ENCODE data around the gene RELT. TPM values are rescaled to one million over a fixed set of nuclear protein-coding genes. Genes with fewer than 3 reads are reported as not detected.

RELT gene, protein sequence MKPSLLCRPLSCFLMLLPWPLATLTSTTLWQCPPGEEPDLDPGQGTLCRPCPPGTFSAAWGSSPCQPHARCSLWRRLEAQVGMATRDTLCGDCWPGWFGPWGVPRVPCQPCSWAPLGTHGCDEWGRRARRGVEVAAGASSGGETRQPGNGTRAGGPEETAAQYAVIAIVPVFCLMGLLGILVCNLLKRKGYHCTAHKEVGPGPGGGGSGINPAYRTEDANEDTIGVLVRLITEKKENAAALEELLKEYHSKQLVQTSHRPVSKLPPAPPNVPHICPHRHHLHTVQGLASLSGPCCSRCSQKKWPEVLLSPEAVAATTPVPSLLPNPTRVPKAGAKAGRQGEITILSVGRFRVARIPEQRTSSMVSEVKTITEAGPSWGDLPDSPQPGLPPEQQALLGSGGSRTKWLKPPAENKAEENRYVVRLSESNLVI
- total RNA-seq (2022), result 11.7 and 12.7 TPM in 2 replicates
- percentile 55 among the genes with signal in this experiment for Bru-seq, nascent RNA
- percentile 64 among the genes with signal in this experiment for BruChase-seq, experiment 1, labeled RNA remaining after a 2-hour chase
- percentile 60 among the genes with signal in this experiment for BruChase-seq, experiment 2, labeled RNA remaining after a 6-hour chase
- long read RNA-seq, transcript RELT-201 (11 exons, 3,535 nt), result major isoform, 7 of 17 reads
- long read RNA-seq, partial matches to known transcripts, result 0 of 17 reads
- long read RNA-seq, other reads (novel, unspliced or antisense), result 10 of 17 reads

DNA sequence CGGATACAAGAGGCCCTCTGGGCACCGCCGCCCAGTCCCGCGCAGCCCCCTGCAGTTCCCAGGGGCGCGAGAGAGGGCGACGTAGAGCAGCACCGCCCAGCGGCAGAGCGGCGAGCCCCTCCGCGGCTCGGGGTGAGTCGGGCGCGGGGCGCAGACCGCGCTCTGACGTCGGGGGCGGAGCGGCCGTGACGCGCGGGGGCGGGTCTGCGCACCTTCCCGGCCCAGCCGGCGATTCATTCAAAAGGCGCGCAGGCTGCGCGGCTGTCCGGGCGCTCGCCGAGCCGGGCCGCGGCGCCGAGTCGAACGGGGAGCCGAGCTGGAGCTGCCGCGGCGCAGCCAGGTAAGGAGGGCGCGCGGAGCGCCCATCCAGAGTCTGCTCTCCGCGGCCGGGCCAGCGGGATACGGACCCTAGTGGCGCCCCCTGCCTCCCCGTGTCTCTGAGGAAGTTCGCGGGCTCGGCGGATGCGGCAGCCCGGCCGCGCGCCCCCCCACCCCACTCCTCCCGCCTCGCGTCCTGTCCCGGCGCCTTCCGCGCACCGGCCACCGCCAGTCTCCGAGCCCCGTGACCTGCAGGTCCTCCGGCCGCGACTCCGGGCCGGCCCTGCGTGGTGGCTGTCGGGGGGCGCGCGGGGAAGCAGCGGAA lies at the start of gene RELT:
TSS of gene RELT (plus strand) at position 240 of the 643 bp plus-strand sequence. CDS start 12,738 bp downstream, outside the sequence.
- H3K36me3 Mint-ChIP-seq (ENCODE audit: insufficient read depth, unreplicated experiment), result peaks cover 24% of the 10 kb centered on the region
- intact Hi-C loops (cut with micrococcal nuclease; ENCODE audit: unreplicated experiment), result loop anchor here (1.0 kb wide), 2 partner anchors 17 to 69 kb away; no protein-coding TSS in a partner anchor
- H3K36me3 ChIP-seq (ENCODE audit: control insufficient read depth, insufficient read depth, low read length), result no peaks in the 10 kb centered on the region
- BruUV-seq (replicated peaks), result no TSS peak
- H3K9me3 ChIP-seq, result no peaks in the 10 kb centered on the region
- H3K4me1 ChIP-seq, result peaks cover 11% of the 10 kb centered on the region; the same call in 1 of the 2 replicates
- TF ChIP-seq, protein P1, sequence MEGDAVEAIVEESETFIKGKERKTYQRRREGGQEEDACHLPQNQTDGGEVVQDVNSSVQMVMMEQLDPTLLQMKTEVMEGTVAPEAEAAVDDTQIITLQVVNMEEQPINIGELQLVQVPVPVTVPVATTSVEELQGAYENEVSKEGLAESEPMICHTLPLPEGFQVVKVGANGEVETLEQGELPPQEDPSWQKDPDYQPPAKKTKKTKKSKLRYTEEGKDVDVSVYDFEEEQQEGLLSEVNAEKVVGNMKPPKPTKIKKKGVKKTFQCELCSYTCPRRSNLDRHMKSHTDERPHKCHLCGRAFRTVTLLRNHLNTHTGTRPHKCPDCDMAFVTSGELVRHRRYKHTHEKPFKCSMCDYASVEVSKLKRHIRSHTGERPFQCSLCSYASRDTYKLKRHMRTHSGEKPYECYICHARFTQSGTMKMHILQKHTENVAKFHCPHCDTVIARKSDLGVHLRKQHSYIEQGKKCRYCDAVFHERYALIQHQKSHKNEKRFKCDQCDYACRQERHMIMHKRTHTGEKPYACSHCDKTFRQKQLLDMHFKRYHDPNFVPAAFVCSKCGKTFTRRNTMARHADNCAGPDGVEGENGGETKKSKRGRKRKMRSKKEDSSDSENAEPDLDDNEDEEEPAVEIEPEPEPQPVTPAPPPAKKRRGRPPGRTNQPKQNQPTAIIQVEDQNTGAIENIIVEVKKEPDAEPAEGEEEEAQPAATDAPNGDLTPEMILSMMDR (IDR thresholded peaks at IDR 0.05; ENCODE audit: insufficient read depth in 1 of 2, low read depth in 1 of 2, low read length in 1 of 2, severe bottlenecking in 1 of 2, unreplicated experiment in 1 of 2), result peak; percentile 96 to 98
- H3K4me3 ChIP-seq (ENCODE audit: low read depth, low read length), result peak within 1 kb of the TSS; percentile 91
- CTCF ChIA-PET, result interaction anchor here (1.3 to 1.8 kb wide), 3 partner anchors 16 to 27 kb away, joined by 4 to 10 read pairs (median 4); no protein-coding TSS in a partner anchor
- H3K27ac Mint-ChIP-seq (ENCODE audit: unreplicated experiment), result peak within 1 kb of the TSS; percentile 37
- peak within 1 kb of the TSS; percentile 83 for H3K4me3 Mint-ChIP-seq (ENCODE audit: unreplicated experiment)
- no peaks in the 10 kb centered on the region for H3K27me3 ChIP-seq (replicated peaks; ENCODE audit: control insufficient read depth, insufficient read depth, low read length)
- peak; percentile 92 to 99 for DNase-seq
- H3K4me1 Mint-ChIP-seq (ENCODE audit: low read depth, unreplicated experiment), result peaks cover 18% of the 10 kb centered on the region
- H3K27me3 Mint-ChIP-seq (ENCODE audit: insufficient read depth, unreplicated experiment), result no peaks in the 10 kb centered on the region
- POLR2A ChIA-PET, result interaction anchor here (0.6 to 0.7 kb wide), 3 partner anchors 59 to 200 kb away, joined by 3 to 4 read pairs (median 3); no protein-coding TSS in a partner anchor
- no peaks in the 10 kb centered on the region for H3K9me3 Mint-ChIP-seq (ENCODE audit: unreplicated experiment)

DNA sequence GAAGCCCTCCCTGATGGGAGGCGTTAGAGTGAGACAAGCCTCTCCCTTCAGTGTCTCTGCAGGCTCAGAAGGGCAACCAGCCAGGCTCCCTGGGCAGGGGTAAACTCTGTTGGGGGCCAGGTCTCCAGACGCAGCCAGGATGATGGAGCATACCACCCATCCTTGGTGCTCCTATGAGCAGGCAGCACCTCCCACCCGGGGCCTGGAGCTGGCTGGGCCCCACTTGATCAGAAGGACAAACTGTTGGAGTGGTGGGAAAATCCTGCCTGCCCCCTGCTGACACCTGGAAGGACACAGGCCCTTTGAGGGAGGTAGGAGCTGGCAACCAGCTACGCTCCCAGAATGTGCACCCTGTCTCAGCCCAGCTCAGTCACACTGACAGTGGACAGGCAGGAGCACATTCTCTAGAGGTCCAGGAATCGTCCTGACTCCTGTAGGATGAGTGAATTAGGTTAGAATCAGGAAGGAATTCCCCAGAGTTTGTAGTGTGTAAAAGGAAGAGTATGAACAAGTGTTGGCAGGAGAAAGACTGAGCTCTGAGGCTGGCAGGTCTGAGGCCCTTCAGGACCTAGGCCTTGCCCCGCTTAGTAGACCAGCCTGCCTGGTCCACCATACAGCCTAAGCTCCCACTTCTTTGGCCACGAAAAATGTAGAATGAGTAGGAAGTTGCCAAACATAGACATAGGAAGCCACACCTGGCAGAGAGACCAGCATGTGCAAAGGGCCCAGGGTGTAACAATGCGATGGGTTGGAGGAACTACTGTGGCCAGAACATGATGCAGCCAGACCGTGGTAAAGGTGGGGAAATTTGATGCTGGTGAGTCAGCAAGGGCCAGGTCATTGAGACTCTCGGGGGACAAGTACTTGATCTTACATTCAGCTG lies 49.0 kb upstream of the RELT start:
- Histone ChIP-seq H3K27me3 (replicated peaks; ENCODE audit: control insufficient read depth, insufficient read depth, low read length) (no peaks in the 10 kb centered on the region), H3K9me3 (no peaks in the 10 kb centered on the region), H3K4me3 (ENCODE audit: low read depth, low read length) (no peak overlapping the region), H3K4me1 (peaks cover 39% of the 10 kb centered on the region), H3K36me3 (ENCODE audit: control insufficient read depth, insufficient read depth, low read length) (peaks cover 5% of the 10 kb centered on the region; the same call in 1 of the 2 replicates)
- BruUV-seq (replicated peaks), result no TSS peak
- Mint-ChIP-seq H3K4me1 (ENCODE audit: low read depth, unreplicated experiment) (peaks cover 60% of the 10 kb centered on the region), H3K27ac (ENCODE audit: unreplicated experiment) (peak overlapping the region; percentile 48), H3K9me3 (ENCODE audit: unreplicated experiment) (no peaks in the 10 kb centered on the region), H3K4me3 (ENCODE audit: unreplicated experiment) (no peak overlapping the region), H3K27me3 (ENCODE audit: insufficient read depth, unreplicated experiment) (no peaks in the 10 kb centered on the region), H3K36me3 (ENCODE audit: insufficient read depth, unreplicated experiment) (peaks cover 59% of the 10 kb centered on the region)
- CTCF ChIA-PET, result interaction anchor here (0.6 to 3.5 kb wide), 6 partner anchors 8 to 24 kb away, joined by 4 to 19 read pairs (median 10); no protein-coding TSS in a partner anchor
- TF ChIP-seq, protein P1 (IDR thresholded peaks at IDR 0.05; ENCODE audit: insufficient read depth in 1 of 2, low read depth in 1 of 2, low read length in 1 of 2, severe bottlenecking in 1 of 2, unreplicated experiment in 1 of 2), result no peak
- no peak for DNase-seq
- POLR2A ChIA-PET, result interaction anchor here (0.6 to 1.3 kb wide), 5 partner anchors 13 to 514 kb away, joined by 4 to 8 read pairs (median 4); partner anchors contain the start of gene ARHGEF17
- intact Hi-C loops (cut with micrococcal nuclease; ENCODE audit: unreplicated experiment), result no loop called here
